Bronchial epithelial cell (primary cell): ENCODE measurements around the gene DIAPH1. TPM values are rescaled to one million over a fixed set of nuclear protein-coding genes. Genes with fewer than 3 reads are reported as not detected.

Experiments used
- DNase-seq: peaks from one replicate; pipeline ENCODE4 v3.0.0-alpha.2; 2010; ENCODE audit warnings: low read depth
- FAIRE-seq: peaks from 2 replicates; lab custom pipeline; 2011; peaks lifted over from hg19 to GRCh38; lab: Jason Lieb, UNC
- H3K27me3 ChIP-seq: 2 replicates; pipeline ENCODE4 v1.5.1; 2011; ENCODE audit warnings: low read length; ENCODE audit not compliant: control insufficient read depth, insufficient read depth
- H3K36me3 ChIP-seq: 2 replicates; pipeline ENCODE4 v1.5.1; 2011; ENCODE audit warnings: low read length; ENCODE audit not compliant: control insufficient read depth, insufficient read depth
- H3K4me3 ChIP-seq: 2 replicates; pipeline ENCODE4 v1.5.1; 2011; ENCODE audit warnings: mild to moderate bottlenecking, low read depth, low read length, control low read depth
- total RNA-seq: library from RNA; depleted of rRNA; stranded (reverse); fragments of >200 nt; gene quantifications from 2 replicates; pipeline ENCODE4 v1.2.1, GENCODE V29; 2014
- TF ChIP-seq, protein P1 (sequence below): IDR thresholded peaks from 2 replicates; pipeline ENCODE4 v1.5.1; 2011; ENCODE audit warnings: mild to moderate bottlenecking, moderate library complexity, low read length, control low read depth, inconsistent platforms; ENCODE audit not compliant: insufficient read depth, severe bottlenecking

The DIAPH1 gene
- total RNA-seq, 1 donor from 2014 or later, result 48.2 TPM

DNA sequence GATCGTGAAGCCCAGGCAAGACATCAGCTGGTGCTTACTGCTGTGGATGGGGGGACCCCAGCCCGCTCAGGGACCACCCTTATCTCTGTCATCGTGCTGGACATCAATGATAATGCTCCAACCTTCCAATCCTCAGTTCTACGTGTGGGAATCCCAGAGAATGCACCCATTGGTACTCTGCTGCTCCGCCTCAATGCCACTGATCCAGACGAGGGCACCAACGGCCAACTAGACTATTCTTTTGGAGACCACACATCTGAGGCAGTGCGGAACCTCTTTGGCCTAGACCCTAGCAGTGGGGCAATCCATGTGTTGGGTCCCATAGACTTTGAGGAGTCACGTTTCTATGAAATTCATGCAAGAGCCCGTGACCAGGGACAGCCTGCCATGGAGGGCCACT, 129.0 kb downstream of the DIAPH1 start:
- FAIRE-seq (no peak), DNase-seq (no peak)
- peaks cover 6% of the 10 kb centered on the region for H3K27me3 ChIP-seq
- TF ChIP-seq, protein P1, sequence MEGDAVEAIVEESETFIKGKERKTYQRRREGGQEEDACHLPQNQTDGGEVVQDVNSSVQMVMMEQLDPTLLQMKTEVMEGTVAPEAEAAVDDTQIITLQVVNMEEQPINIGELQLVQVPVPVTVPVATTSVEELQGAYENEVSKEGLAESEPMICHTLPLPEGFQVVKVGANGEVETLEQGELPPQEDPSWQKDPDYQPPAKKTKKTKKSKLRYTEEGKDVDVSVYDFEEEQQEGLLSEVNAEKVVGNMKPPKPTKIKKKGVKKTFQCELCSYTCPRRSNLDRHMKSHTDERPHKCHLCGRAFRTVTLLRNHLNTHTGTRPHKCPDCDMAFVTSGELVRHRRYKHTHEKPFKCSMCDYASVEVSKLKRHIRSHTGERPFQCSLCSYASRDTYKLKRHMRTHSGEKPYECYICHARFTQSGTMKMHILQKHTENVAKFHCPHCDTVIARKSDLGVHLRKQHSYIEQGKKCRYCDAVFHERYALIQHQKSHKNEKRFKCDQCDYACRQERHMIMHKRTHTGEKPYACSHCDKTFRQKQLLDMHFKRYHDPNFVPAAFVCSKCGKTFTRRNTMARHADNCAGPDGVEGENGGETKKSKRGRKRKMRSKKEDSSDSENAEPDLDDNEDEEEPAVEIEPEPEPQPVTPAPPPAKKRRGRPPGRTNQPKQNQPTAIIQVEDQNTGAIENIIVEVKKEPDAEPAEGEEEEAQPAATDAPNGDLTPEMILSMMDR, result no peak
- no peak overlapping the region for H3K4me3 ChIP-seq
- peaks cover 5% of the 10 kb centered on the region for H3K36me3 ChIP-seq

DNA sequence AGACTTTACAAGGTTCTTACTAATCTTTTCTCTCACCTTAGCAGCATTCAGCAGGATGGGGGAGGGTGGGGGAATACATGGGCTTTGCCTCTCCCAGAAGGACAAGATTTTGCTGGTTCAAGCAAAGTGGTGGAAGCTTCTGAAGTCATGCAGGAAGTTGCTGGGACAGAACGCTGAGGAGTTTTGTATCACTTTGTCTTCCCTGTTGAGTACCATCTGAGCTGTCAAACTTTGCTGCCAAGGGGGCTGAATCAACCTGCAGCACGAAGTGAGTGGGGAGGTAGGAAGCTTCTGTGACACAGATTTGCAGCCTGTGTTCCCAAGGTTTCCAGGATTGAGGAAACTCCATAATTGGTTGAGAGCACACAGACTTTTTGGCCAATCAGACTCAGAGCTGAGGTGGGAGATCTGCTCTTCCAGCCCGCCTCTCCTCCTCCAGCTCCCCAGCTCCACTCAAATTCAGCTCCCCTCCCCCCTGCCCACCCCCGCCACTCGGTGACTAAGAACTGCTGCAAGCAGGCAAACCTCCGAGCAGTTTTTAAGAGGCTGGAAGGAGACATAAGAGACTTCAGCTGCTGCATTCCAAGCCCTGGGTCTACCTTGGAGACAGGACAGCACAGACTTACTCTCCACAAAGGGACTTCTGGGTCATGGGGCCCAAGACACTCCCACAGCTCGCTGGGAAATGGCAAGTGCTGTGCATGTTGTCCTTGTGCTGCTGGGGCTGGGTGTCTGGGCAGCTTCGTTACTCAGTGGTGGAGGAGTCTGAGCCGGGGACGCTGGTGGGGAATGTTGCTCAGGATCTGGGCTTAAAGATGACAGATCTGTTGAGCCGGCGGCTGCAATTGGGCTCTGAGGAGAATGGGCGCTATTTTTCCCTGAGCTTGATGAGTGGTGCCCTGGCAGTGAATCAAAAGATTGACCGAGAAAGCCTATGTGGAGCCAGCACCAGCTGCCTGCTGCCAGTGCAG, 129.9 kb downstream of the DIAPH1 start, which contains the start of gene PCDHGC5:
Gene PCDHGC5 (plus strand): TSS at position 491 of the 971 bp plus-strand sequence. CDS start 160 bp downstream, at position 651.
- peak; percentile 95 for FAIRE-seq

GRCh38 chr5:141487131-141487530, 131.7 kb downstream of the DIAPH1 start:
- DNase-seq (no peak), FAIRE-seq (peak; percentile 70)
- Histone ChIP-seq H3K36me3 (peaks cover 5% of the 10 kb centered on the region), H3K4me3 (no peak overlapping the region), H3K27me3 (peaks cover 4% of the 10 kb centered on the region)
- TF ChIP-seq, protein P1, result no peak

More for the DNA sequence above, 129.9 kb downstream of the DIAPH1 start, which contains the start of gene PCDHGC5:
- Histone ChIP-seq H3K36me3 (peaks cover 5% of the 10 kb centered on the region), H3K27me3 (peaks cover 6% of the 10 kb centered on the region), H3K4me3 (no peak within 1 kb of the TSS)
- peak; percentile 93 for DNase-seq
- TF ChIP-seq, protein P1, result no peak

DNA sequence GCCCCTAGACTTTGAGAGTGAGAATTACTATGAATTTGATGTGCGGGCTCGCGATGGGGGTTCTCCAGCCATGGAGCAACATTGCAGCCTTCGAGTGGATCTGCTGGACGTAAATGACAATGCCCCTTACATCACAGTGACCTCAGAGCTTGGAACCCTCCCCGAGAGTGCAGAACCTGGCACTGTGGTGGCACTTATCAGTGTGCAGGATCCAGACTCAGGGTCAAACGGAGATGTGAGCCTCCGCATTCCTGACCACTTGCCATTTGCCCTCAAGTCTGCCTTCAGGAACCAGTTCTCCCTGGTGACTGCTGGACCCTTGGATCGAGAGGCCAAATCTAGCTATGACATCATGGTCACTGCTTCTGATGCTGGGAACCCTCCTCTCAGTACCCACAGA, 132.7 kb downstream of the DIAPH1 start:
- peaks cover 5% of the 10 kb centered on the region for H3K36me3 ChIP-seq
- DNase-seq (no peak), FAIRE-seq (peak; percentile 90)
- TF ChIP-seq, protein P1, result no peak
- no peak overlapping the region for H3K4me3 ChIP-seq
- peaks cover 3% of the 10 kb centered on the region for H3K27me3 ChIP-seq

DNA sequence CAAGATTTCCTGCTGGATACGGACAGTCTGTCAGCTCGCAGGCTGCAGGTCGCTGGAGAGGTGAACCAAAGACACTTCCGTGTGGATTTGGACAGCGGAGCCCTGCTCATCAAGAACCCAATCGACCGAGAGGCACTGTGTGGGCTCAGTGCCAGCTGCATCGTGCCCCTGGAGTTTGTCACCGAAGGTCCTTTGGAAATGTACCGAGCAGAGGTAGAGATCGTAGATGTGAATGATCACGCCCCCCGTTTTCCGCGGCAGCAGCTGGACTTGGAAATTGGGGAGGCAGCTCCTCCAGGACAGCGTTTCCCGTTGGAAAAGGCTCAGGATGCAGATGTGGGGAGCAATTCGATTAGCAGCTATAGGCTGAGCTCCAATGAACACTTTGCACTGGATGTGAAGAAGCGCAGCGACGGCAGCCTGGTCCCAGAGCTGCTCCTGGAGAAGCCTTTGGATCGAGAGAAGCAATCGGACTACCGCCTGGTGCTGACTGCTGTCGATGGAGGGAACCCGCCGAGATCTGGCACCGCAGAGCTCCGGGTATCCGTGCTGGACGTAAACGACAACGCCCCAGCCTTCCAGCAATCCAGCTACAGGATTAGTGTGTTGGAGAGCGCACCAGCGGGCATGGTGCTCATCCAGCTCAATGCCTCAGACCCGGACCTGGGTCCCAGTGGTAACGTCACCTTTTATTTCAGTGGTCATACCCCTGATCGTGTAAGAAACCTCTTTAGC, 133.3 kb downstream of the DIAPH1 start:
- Histone ChIP-seq H3K36me3 (peaks cover 5% of the 10 kb centered on the region), H3K27me3 (no peaks in the 10 kb centered on the region), H3K4me3 (no peak overlapping the region)
- FAIRE-seq (peak; percentile 23), DNase-seq (no peak)
- TF ChIP-seq, protein P1, result no peak
